Measurements from ENCODE around the gene CTIF.

DNA sequence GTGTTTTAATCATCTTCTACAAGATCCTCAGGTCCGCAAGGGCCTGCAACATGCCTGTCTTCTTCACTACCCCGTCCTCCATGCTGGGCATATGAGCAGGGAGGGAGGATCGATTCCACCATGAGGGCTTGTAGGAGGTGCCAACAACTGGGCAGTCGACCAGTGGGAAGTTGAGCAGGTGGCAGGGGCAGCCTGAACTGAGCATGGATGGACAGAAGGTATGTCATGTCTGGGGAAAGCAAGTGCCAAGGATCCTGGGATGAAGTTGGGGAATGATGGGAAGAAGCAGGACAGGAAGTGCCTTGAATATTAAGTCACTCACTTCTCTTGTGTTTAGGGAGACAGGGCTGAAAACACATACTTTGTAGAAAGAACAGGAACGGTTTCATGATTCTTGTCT lies 44.7 kb downstream of the CTIF start:
- no peak for TF ChIP-seq POLR2A (IDR thresholded peaks at IDR 0.05)
- TF ChIP-seq, protein P1, sequence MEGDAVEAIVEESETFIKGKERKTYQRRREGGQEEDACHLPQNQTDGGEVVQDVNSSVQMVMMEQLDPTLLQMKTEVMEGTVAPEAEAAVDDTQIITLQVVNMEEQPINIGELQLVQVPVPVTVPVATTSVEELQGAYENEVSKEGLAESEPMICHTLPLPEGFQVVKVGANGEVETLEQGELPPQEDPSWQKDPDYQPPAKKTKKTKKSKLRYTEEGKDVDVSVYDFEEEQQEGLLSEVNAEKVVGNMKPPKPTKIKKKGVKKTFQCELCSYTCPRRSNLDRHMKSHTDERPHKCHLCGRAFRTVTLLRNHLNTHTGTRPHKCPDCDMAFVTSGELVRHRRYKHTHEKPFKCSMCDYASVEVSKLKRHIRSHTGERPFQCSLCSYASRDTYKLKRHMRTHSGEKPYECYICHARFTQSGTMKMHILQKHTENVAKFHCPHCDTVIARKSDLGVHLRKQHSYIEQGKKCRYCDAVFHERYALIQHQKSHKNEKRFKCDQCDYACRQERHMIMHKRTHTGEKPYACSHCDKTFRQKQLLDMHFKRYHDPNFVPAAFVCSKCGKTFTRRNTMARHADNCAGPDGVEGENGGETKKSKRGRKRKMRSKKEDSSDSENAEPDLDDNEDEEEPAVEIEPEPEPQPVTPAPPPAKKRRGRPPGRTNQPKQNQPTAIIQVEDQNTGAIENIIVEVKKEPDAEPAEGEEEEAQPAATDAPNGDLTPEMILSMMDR (IDR thresholded peaks at IDR 0.05): no peak
